Measurements from ENCODE around the gene TWIST2. TPM values are rescaled to one million over a fixed set of nuclear protein-coding genes. Genes with fewer than 3 reads are reported as not detected.

TWIST2 gene
- total RNA-seq, 6 donors from 2014 or later = 10.5 to 29.3 (median 23.4) TPM

DNA sequence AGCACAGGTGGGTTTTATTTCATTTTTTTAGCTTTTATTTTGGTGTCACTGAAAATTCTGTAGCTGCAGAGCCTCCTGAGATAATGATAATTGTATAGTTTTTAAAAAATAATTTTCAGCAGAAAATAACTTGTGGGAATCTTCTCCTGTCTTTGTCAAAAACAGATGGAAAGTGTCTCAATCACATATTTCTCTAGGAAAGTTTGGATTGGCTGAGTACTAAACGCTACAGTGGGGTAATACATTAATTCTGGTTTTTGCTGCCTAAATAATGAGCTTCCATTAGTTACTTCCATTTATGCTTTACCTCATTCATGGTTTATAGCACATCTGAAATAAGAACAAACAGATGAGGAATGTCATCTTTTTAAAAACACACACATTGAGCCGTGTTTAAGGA, 2.2 kb downstream of the TWIST2 start:
- Histone ChIP-seq H3K9me3 (no peaks in the 10 kb centered on the region), H3K4me1 (peaks cover 7 to 34% (median 23%) of the 10 kb centered on the region in 4 donors), H3K36me3 (no peaks in the 10 kb centered on the region), H3K27ac (peak overlapping the region in 3 of 4 donors; percentile 74 to 79 (median 75)), H3K4me3 (peak overlapping the region in 3 of 4 donors; percentile 53 to 76 (median 71)), H3K27me3 (peaks cover 0 to 28% (median 14%) of the 10 kb centered on the region in 4 donors)
- 49 to 72% methylated on average over 2 of the region's 2 CpGs for WGBS, 2 donors
- no peak for TF ChIP-seq POLR2AphosphoS5 (IDR thresholded peaks at IDR 0.05)
- no peak for TF ChIP-seq EP300 (IDR thresholded peaks at IDR 0.05)
- TF ChIP-seq, protein P1, sequence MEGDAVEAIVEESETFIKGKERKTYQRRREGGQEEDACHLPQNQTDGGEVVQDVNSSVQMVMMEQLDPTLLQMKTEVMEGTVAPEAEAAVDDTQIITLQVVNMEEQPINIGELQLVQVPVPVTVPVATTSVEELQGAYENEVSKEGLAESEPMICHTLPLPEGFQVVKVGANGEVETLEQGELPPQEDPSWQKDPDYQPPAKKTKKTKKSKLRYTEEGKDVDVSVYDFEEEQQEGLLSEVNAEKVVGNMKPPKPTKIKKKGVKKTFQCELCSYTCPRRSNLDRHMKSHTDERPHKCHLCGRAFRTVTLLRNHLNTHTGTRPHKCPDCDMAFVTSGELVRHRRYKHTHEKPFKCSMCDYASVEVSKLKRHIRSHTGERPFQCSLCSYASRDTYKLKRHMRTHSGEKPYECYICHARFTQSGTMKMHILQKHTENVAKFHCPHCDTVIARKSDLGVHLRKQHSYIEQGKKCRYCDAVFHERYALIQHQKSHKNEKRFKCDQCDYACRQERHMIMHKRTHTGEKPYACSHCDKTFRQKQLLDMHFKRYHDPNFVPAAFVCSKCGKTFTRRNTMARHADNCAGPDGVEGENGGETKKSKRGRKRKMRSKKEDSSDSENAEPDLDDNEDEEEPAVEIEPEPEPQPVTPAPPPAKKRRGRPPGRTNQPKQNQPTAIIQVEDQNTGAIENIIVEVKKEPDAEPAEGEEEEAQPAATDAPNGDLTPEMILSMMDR (IDR thresholded peaks at IDR 0.05) = no peak
- no peak for TF ChIP-seq POLR2A (IDR thresholded peaks at IDR 0.05)
- DNase-seq = no peak
- ATAC-seq (ENCODE audit: low FRiP score in 2 of 2) = no peak

DNA sequence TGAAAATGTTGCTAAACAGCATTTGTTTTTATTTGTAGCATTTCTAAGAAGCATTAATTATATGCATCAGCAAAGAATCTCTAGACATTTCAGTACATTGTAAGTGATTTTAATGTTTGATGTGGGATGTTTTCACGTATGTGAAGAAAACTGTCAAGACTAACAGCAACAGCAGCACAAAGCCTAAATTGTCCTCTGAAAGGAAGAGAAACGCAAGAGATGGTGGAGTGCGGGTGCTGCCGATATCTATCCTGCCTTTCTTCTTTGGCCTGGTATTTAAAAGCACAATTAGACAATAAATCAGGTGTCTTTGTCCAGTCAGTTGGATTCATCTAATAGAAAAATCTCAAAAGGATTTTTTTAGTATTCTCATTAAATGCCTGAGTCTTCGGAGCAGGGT, 3.1 kb downstream of the TWIST2 start:
- TF ChIP-seq, protein P1 (IDR thresholded peaks at IDR 0.05) = no peak
- TF ChIP-seq EP300 (IDR thresholded peaks at IDR 0.05) (no peak), POLR2A (IDR thresholded peaks at IDR 0.05) (no peak), POLR2AphosphoS5 (IDR thresholded peaks at IDR 0.05) (no peak)
- no peak overlapping the region for H3K4me3 ChIP-seq

DNA sequence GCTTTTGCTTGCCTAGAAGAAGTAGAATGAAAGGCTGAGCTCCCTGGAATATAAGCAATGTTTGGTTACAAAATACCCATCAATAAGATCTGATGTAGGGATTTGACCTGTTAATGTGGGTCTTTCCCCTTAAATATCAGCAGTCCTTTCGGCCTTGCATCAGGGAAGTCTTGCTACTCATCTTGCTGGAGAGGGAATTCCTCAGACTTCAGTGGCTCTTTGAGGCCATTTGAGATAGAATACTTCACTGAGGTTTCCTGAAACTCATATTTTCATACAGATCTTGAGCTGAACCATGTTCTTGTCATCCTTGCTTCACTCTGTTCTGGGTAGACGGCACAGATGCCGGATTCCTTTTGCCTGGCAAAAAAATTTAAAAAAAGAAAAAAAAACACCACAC, 3.9 kb downstream of the TWIST2 start:
- Histone ChIP-seq H3K9me3 (no peaks in the 10 kb centered on the region), H3K4me3 (no peak overlapping the region), H3K27me3 (peaks cover 0 to 21% (median 12%) of the 10 kb centered on the region in 4 donors), H3K27ac (no peak overlapping the region), H3K36me3 (no peaks in the 10 kb centered on the region), H3K4me1 (peaks cover 7 to 29% (median 19%) of the 10 kb centered on the region in 4 donors)
- TF ChIP-seq EP300 (IDR thresholded peaks at IDR 0.05) (no peak), POLR2A (IDR thresholded peaks at IDR 0.05) (no peak), POLR2AphosphoS5 (IDR thresholded peaks at IDR 0.05) (no peak)
- TF ChIP-seq, protein P1 (IDR thresholded peaks at IDR 0.05) = no peak
- WGBS, 2 donors = 77 to 82% methylated on average over 3 of the region's 3 CpGs
- ATAC-seq (ENCODE audit: low FRiP score in 2 of 2) (no peak), DNase-seq (no peak)

More for the DNA sequence above, 3.1 kb downstream of the TWIST2 start:
- H3K9me3 ChIP-seq = no peaks in the 10 kb centered on the region
- no peak for DNase-seq
- peaks cover 7 to 34% (median 23%) of the 10 kb centered on the region in 4 donors for H3K4me1 ChIP-seq
- peaks cover 0 to 28% (median 14%) of the 10 kb centered on the region in 4 donors for H3K27me3 ChIP-seq
- H3K27ac ChIP-seq = no peak overlapping the region
- WGBS, 2 donors = 82% methylated on average over 5 of the region's 5 CpGs
- ATAC-seq (ENCODE audit: low FRiP score in 2 of 2) = no peak
- H3K36me3 ChIP-seq = no peaks in the 10 kb centered on the region

DNA sequence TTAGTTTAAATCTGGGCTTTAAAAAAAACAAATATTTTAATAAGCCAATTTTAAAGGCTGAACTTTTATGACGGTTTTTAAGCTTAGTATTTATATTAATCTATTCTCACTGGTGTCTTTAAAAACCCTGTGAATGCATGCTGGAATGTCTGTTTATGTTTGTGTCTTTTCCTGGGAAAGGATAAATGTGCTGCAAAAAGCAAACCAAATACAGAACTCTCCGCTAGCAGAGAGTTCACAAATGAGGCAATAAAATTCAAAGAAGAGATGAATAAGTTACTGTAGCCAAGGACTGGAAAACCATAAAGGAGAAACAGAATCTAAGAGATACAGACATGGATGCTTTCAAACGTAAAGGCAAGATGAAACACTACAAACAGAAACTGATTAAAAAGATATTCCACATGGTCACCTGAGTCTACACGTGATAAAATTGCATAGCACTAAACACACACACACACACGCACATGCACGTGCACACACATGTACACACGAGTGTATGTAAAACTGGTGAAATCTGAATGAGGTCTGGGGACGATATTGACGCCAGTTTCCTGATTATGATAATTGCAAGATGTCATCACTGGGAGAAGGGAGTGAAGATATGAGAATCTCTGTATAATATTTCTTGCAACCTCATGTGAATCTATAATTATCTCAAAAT, 4.5 kb downstream of the TWIST2 start:
- WGBS, 2 donors = 66 to 72% methylated on average over 9 of the region's 9 CpGs
- H3K27me3 ChIP-seq = peaks cover 0 to 16% (median 9%) of the 10 kb centered on the region in 4 donors
- TF ChIP-seq POLR2A (IDR thresholded peaks at IDR 0.05) (no peak), POLR2AphosphoS5 (IDR thresholded peaks at IDR 0.05) (no peak), EP300 (IDR thresholded peaks at IDR 0.05) (no peak)
- TF ChIP-seq, protein P1 (IDR thresholded peaks at IDR 0.05) = no peak
- DNase-seq (no peak), ATAC-seq (ENCODE audit: low FRiP score in 2 of 2) (no peak)
- H3K9me3 ChIP-seq = no peaks in the 10 kb centered on the region
- H3K36me3 ChIP-seq = peaks cover 0 to 3% (median 0%) of the 10 kb centered on the region in 4 donors
- H3K4me3 ChIP-seq = no peak overlapping the region
- peaks cover 1 to 23% (median 13%) of the 10 kb centered on the region in 4 donors for H3K4me1 ChIP-seq
- H3K27ac ChIP-seq = no peak overlapping the region
